Measurements from ENCODE around the gene RDH13.

- no peak for TF ChIP-seq POLR2A (IDR thresholded peaks at IDR 0.05)
- no peak for TF ChIP-seq EP300 (IDR thresholded peaks at IDR 0.05; ENCODE audit: low read depth)
Observed at GRCh38 chr19:55041627-55042343, 21.2 kb downstream of the RDH13 start.
